ENCODE measurements around the gene TEDDM1. TPM values are rescaled to one million over a fixed set of nuclear protein-coding genes. Genes with fewer than 3 reads are reported as not detected.

The TEDDM1 gene
- total RNA-seq, 1 experiment from 2014 or later = not detected

DNA sequence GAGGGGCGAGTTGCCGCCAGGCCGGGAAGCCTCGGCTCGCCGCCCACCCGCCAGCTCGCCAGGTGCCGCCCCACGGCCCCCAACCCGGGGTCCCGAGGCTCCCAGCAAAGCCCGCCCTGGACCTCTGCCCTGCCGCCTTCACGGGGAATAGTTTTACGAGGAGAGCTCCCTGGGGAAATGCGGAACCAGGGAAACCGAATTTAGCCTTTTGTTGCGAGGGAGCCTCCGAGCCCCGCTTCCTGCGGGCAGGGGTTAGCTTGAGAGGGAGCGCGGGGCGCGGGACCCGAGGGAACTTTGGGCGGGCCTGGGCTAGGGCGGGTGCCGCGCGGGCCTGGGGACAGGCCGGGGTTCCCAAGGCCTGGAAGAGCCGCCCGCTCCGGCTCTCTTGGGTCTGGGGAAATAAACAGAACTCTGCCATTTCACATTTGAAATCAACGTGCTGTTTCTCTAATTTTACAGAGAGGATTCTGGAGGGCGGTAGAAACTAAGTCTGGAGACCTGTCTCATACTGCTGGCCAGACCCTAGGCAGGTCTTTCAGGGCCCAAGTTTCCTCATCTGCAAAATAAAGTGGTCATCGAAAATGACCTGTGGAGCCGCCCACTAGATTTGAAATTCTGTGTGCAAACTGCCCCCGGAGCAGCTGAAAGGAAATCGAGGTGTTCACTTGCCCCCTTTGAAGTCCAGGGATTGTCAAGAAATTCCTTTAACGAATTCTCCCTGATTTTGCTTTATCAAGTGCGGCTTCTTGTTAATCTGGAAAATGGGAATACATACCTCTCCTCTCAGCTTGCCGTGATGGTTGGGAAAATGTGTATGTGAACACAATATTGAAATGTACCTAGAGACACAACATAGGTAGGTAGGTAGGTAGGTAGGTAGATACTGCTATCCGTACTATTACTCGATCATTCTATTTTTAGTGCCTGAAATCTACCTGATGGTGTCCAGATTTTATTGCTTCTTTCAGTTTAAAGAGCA is 8.1 kb downstream of the TEDDM1 start (continued):
- TF ChIP-seq, protein P1, sequence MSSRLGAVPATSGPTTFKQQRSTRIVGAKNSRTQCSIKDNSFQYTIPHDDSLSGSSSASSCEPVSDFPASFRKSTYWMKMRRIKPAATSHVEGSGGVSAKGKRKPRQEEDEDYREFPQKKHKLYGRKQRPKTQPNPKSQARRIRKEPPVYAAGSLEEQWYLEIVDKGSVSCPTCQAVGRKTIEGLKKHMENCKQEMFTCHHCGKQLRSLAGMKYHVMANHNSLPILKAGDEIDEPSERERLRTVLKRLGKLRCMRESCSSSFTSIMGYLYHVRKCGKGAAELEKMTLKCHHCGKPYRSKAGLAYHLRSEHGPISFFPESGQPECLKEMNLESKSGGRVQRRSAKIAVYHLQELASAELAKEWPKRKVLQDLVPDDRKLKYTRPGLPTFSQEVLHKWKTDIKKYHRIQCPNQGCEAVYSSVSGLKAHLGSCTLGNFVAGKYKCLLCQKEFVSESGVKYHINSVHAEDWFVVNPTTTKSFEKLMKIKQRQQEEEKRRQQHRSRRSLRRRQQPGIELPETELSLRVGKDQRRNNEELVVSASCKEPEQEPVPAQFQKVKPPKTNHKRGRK (CRISPR knock-in tag; IDR thresholded peaks at IDR 0.05; ENCODE audit: borderline replicate concordance) = no peak
- TF ChIP-seq, protein P2, sequence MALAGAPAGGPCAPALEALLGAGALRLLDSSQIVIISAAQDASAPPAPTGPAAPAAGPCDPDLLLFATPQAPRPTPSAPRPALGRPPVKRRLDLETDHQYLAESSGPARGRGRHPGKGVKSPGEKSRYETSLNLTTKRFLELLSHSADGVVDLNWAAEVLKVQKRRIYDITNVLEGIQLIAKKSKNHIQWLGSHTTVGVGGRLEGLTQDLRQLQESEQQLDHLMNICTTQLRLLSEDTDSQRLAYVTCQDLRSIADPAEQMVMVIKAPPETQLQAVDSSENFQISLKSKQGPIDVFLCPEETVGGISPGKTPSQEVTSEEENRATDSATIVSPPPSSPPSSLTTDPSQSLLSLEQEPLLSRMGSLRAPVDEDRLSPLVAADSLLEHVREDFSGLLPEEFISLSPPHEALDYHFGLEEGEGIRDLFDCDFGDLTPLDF (CRISPR knock-in tag; IDR thresholded peaks at IDR 0.05) = no peak
- TF ChIP-seq ELF4 (CRISPR knock-in tag; IDR thresholded peaks at IDR 0.05; ENCODE audit: low read depth) (0 out of 2 replicates have a peak, but pooled peaks have one; percentile 8), ZNF423 (CRISPR knock-in tag; IDR thresholded peaks at IDR 0.05) (peak; percentile 39; the same call in 1 of the 2 replicates), FOXJ3 (CRISPR knock-in tag; IDR thresholded peaks at IDR 0.05; ENCODE audit: borderline replicate concordance) (no peak), ZNF121 (CRISPR knock-in tag; IDR thresholded peaks at IDR 0.05) (no peak), SMAD3 (CRISPR knock-in tag; IDR thresholded peaks at IDR 0.05; ENCODE audit: borderline replicate concordance) (0 out of 2 replicates have a peak, but pooled peaks have one; percentile 57), MYBL2 (CRISPR knock-in tag; IDR thresholded peaks at IDR 0.05) (0 out of 2 replicates have a peak, but pooled peaks have one; percentile 25), JUN (CRISPR knock-in tag; IDR thresholded peaks at IDR 0.05) (no peak), ETV6 (CRISPR knock-in tag; IDR thresholded peaks at IDR 0.05) (no peak; the same call in 1 of the 2 replicates), RORB (CRISPR knock-in tag; IDR thresholded peaks at IDR 0.05) (no peak)
- TF ChIP-seq, protein P3, sequence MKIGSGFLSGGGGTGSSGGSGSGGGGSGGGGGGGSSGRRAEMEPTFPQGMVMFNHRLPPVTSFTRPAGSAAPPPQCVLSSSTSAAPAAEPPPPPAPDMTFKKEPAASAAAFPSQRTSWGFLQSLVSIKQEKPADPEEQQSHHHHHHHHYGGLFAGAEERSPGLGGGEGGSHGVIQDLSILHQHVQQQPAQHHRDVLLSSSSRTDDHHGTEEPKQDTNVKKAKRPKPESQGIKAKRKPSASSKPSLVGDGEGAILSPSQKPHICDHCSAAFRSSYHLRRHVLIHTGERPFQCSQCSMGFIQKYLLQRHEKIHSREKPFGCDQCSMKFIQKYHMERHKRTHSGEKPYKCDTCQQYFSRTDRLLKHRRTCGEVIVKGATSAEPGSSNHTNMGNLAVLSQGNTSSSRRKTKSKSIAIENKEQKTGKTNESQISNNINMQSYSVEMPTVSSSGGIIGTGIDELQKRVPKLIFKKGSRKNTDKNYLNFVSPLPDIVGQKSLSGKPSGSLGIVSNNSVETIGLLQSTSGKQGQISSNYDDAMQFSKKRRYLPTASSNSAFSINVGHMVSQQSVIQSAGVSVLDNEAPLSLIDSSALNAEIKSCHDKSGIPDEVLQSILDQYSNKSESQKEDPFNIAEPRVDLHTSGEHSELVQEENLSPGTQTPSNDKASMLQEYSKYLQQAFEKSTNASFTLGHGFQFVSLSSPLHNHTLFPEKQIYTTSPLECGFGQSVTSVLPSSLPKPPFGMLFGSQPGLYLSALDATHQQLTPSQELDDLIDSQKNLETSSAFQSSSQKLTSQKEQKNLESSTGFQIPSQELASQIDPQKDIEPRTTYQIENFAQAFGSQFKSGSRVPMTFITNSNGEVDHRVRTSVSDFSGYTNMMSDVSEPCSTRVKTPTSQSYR (CRISPR knock-in tag; IDR thresholded peaks at IDR 0.05) = no peak
- TF ChIP-seq, protein P4, sequence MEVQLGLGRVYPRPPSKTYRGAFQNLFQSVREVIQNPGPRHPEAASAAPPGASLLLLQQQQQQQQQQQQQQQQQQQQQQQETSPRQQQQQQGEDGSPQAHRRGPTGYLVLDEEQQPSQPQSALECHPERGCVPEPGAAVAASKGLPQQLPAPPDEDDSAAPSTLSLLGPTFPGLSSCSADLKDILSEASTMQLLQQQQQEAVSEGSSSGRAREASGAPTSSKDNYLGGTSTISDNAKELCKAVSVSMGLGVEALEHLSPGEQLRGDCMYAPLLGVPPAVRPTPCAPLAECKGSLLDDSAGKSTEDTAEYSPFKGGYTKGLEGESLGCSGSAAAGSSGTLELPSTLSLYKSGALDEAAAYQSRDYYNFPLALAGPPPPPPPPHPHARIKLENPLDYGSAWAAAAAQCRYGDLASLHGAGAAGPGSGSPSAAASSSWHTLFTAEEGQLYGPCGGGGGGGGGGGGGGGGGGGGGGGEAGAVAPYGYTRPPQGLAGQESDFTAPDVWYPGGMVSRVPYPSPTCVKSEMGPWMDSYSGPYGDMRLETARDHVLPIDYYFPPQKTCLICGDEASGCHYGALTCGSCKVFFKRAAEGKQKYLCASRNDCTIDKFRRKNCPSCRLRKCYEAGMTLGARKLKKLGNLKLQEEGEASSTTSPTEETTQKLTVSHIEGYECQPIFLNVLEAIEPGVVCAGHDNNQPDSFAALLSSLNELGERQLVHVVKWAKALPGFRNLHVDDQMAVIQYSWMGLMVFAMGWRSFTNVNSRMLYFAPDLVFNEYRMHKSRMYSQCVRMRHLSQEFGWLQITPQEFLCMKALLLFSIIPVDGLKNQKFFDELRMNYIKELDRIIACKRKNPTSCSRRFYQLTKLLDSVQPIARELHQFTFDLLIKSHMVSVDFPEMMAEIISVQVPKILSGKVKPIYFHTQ (CRISPR knock-in tag; IDR thresholded peaks at IDR 0.05) = 0 out of 2 replicates have a peak, but pooled peaks have one; percentile 63
- TF ChIP-seq, protein P5, sequence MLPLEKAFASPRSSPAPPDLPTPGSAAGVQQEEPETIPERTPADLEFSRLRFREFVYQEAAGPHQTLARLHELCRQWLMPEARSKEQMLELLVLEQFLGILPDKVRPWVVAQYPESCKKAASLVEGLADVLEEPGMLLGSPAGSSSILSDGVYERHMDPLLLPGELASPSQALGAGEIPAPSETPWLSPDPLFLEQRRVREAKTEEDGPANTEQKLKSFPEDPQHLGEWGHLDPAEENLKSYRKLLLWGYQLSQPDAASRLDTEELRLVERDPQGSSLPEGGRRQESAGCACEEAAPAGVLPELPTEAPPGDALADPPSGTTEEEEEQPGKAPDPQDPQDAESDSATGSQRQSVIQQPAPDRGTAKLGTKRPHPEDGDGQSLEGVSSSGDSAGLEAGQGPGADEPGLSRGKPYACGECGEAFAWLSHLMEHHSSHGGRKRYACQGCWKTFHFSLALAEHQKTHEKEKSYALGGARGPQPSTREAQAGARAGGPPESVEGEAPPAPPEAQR (CRISPR knock-in tag; IDR thresholded peaks at IDR 0.05) = no peak
- TF ChIP-seq, protein P6, sequence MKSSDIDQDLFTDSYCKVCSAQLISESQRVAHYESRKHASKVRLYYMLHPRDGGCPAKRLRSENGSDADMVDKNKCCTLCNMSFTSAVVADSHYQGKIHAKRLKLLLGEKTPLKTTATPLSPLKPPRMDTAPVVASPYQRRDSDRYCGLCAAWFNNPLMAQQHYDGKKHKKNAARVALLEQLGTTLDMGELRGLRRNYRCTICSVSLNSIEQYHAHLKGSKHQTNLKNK (CRISPR knock-in tag; IDR thresholded peaks at IDR 0.05) = peak; percentile 13; the same call in 1 of the 2 replicates
- TF ChIP-seq, protein P7, sequence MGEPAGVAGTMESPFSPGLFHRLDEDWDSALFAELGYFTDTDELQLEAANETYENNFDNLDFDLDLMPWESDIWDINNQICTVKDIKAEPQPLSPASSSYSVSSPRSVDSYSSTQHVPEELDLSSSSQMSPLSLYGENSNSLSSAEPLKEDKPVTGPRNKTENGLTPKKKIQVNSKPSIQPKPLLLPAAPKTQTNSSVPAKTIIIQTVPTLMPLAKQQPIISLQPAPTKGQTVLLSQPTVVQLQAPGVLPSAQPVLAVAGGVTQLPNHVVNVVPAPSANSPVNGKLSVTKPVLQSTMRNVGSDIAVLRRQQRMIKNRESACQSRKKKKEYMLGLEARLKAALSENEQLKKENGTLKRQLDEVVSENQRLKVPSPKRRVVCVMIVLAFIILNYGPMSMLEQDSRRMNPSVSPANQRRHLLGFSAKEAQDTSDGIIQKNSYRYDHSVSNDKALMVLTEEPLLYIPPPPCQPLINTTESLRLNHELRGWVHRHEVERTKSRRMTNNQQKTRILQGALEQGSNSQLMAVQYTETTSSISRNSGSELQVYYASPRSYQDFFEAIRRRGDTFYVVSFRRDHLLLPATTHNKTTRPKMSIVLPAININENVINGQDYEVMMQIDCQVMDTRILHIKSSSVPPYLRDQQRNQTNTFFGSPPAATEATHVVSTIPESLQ (CRISPR knock-in tag; IDR thresholded peaks at IDR 0.05) = no peak
- TF ChIP-seq, protein P8, sequence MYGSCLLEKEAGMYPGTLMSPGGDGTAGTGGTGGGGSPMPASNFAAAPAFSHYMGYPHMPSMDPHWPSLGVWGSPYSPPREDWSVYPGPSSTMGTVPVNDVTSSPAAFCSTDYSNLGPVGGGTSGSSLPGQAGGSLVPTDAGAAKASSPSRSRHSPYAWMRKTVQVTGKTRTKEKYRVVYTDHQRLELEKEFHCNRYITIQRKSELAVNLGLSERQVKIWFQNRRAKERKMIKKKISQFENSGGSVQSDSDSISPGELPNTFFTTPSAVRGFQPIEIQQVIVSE (CRISPR knock-in tag; IDR thresholded peaks at IDR 0.05; ENCODE audit: borderline replicate concordance) = no peak
- TF ChIP-seq, protein P9, sequence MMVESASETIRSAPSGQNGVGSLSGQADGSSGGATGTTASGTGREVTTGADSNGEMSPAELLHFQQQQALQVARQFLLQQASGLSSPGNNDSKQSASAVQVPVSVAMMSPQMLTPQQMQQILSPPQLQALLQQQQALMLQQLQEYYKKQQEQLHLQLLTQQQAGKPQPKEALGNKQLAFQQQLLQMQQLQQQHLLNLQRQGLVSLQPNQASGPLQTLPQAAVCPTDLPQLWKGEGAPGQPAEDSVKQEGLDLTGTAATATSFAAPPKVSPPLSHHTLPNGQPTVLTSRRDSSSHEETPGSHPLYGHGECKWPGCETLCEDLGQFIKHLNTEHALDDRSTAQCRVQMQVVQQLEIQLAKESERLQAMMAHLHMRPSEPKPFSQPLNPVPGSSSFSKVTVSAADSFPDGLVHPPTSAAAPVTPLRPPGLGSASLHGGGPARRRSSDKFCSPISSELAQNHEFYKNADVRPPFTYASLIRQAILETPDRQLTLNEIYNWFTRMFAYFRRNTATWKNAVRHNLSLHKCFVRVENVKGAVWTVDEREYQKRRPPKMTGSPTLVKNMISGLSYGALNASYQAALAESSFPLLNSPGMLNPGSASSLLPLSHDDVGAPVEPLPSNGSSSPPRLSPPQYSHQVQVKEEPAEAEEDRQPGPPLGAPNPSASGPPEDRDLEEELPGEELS (CRISPR knock-in tag; IDR thresholded peaks at IDR 0.05) = no peak; the same call in 1 of the 2 replicates

Data from WTC11 (cell line).